HepG2 (cell line): ENCODE data around the gene CLCN1. TPM values are rescaled to one million over a fixed set of nuclear protein-coding genes. Genes with fewer than 3 reads are reported as not detected.

Experiments used
- BORCS8-MEF2B ChIP-seq: sonication (generic); formaldehyde crosslinking; IDR thresholded peaks from 2 replicates; pipeline ENCODE4 v1.8.0; 2022; ENCODE audit warnings: mild to moderate bottlenecking, missing genetic modification reagents
- CENPX ChIP-seq: sonication (generic); formaldehyde crosslinking; IDR thresholded peaks from 2 replicates; pipeline ENCODE4 v1.9.0; 2021; ENCODE audit warnings: mild to moderate bottlenecking, missing genetic modification reagents, moderate library complexity
- DNMT1 ChIP-seq: sonication (generic); formaldehyde crosslinking; IDR thresholded peaks from 2 replicates; pipeline ENCODE4 v1.5.1; 2020; ENCODE audit warnings: mild to moderate bottlenecking, missing genetic modification reagents
- EED ChIP-seq: sonication (generic); formaldehyde crosslinking; IDR thresholded peaks from 2 replicates; pipeline ENCODE4 v1.5.0; 2020; ENCODE audit warnings: mild to moderate bottlenecking, missing genetic modification reagents
- GABPA ChIP-seq, 2 experiments: IDR thresholded peaks; 2 replicates each; pipeline ENCODE4 v1.6.1; 2011 to 2016; ENCODE audit warnings: low read depth in 2 of 2, low read length in 1 of 2, missing biosample characterization in 1 of 2, missing genetic modification characterization in 1 of 2
- HDAC1 ChIP-seq: sonication (generic); formaldehyde crosslinking; IDR thresholded peaks from 2 replicates; pipeline ENCODE4 v1.5.1; 2020; ENCODE audit warnings: mild to moderate bottlenecking, missing genetic modification reagents
- LCORL ChIP-seq, 2 experiments: fragments of 450-650 bp in 1 of 2; sonication (generic) in 1 of 2; formaldehyde crosslinking in 1 of 2; IDR thresholded peaks; 2 replicates each; pipeline versions ENCODE4 v1.5.0 to v1.6.1; 2017 to 2020; ENCODE audit warnings: antibody characterized with exemption in 1 of 2, missing genetic modification reagents in 1 of 2
- MTF2 ChIP-seq: sonication (generic); formaldehyde crosslinking; IDR thresholded peaks from 2 replicates; pipeline ENCODE4 v1.5.0; 2020; ENCODE audit warnings: missing genetic modification reagents, borderline replicate concordance
- NR2F1 ChIP-seq, 2 experiments: fragments of 450-650 bp in 1 of 2; formaldehyde crosslinking in 1 of 2; IDR thresholded peaks; 2 replicates each; pipeline versions ENCODE4 v1.5.0 to v1.6.1; 2016 to 2020; ENCODE audit warnings: mild to moderate bottlenecking in 1 of 2, missing compliant biosample characterization in 1 of 2, missing genetic modification reagents in 1 of 2, moderate library complexity in 1 of 2
- POGZ ChIP-seq: sonication (generic); formaldehyde crosslinking; IDR thresholded peaks from 2 replicates; pipeline ENCODE4 v1.4.0; 2020; ENCODE audit warnings: mild to moderate bottlenecking, missing genetic modification reagents
- RNF2 ChIP-seq: fragments of 450-650 bp; conservative IDR thresholded peaks from 2 replicates; pipeline ENCODE4 v1.6.1; 2016; ENCODE audit warnings: low read depth
- RXRB ChIP-seq: IDR thresholded peaks from 2 replicates; pipeline ENCODE4 v1.6.1; 2016; ENCODE audit warnings: borderline replicate concordance, missing genetic modification reagents, missing compliant biosample characterization
- SALL2 ChIP-seq: sonication (generic); formaldehyde crosslinking; IDR thresholded peaks from 2 replicates; pipeline ENCODE4 v1.8.1; 2023; ENCODE audit warnings: mild to moderate bottlenecking, missing genetic modification reagents, inconsistent platforms
- SIX4 ChIP-seq: sonication (generic); formaldehyde crosslinking; IDR thresholded peaks from 2 replicates; pipeline ENCODE4 v1.4.0; 2020; ENCODE audit warnings: missing genetic modification reagents
- TEAD2 ChIP-seq: sonication (generic); formaldehyde crosslinking; IDR thresholded peaks from 2 replicates; pipeline ENCODE4 v1.9.0; 2021; ENCODE audit warnings: missing genetic modification reagents
- XRCC5 ChIP-seq: fragments of 200-400 bp; formaldehyde crosslinking; optimal IDR thresholded peaks from 2 replicates; pipeline ENCODE3; 2017; ENCODE audit warnings: mild to moderate bottlenecking, low read length
- ZNF484 ChIP-seq: sonication (generic); formaldehyde crosslinking; IDR thresholded peaks from 2 replicates; pipeline ENCODE4 v1.5.1; 2020; ENCODE audit warnings: mild to moderate bottlenecking, low read depth, missing genetic modification reagents, borderline replicate concordance
- ZNF607 ChIP-seq: sonication (generic); formaldehyde crosslinking; IDR thresholded peaks from 2 replicates; pipeline ENCODE4 v1.5.1; 2020; ENCODE audit warnings: missing genetic modification reagents, mild to moderate bottlenecking, borderline replicate concordance
- polyA plus RNA-seq, 8 experiments: library from polyadenylated mRNA; depleted of rRNA in 3 of 8; stranded (reverse) in 7 of 8; unstranded in 1 of 8; fragments of >200 nt; fragmentation: Illumina TruSeq in 4 of 8; extraction: Trizol in 4 of 8; gene quantifications; 2 replicates each; pipeline versions ENCODE4 v1.2.1 to v1.2.3, GENCODE V29; 2011 to 2016; ENCODE audit warnings: low read depth in 4 of 8, missing spikeins in 1 of 8, mixed read lengths in 1 of 8; ENCODE audit not compliant: insufficient read depth in 1 of 8
- total RNA-seq, 5 experiments: library from RNA; depleted of rRNA; stranded (reverse); fragments of >200 nt; fragmentation: Illumina TruSeq; extraction: Trizol; gene quantifications; 2 replicates each; pipeline ENCODE4 v1.2.3, GENCODE V29; 2016; ENCODE audit warnings: low read depth in 1 of 5
- TF ChIP-seq, protein P1 (sequence below): sonication (generic); formaldehyde crosslinking; conservative IDR thresholded peaks from 2 replicates; pipeline ENCODE4 v1.8.1; 2023; ENCODE audit warnings: missing genetic modification reagents
- TF ChIP-seq, protein P2 (sequence below): sonication (generic); formaldehyde crosslinking; IDR thresholded peaks from 2 replicates; pipeline ENCODE4 v1.4.0; 2020; ENCODE audit warnings: missing genetic modification reagents
- TF ChIP-seq, protein P3 (sequence below): sonication (generic); formaldehyde crosslinking; IDR thresholded peaks from 2 replicates; pipeline ENCODE4 v1.5.0; 2020; ENCODE audit warnings: mild to moderate bottlenecking, missing genetic modification reagents, borderline replicate concordance
- TF ChIP-seq, protein P4 (sequence below): IDR thresholded peaks from 2 replicates; pipeline ENCODE4 v1.6.1; 2016; ENCODE audit warnings: mild to moderate bottlenecking, missing biosample characterization, missing genetic modification reagents

Gene CLCN1
- total and polyA plus RNA-seq, 2 of the 13 experiments (the other 11 are each of a cell fraction or from before 2014, with no cell fraction given), result 0.01 TPM; not detected in 1

DNA sequence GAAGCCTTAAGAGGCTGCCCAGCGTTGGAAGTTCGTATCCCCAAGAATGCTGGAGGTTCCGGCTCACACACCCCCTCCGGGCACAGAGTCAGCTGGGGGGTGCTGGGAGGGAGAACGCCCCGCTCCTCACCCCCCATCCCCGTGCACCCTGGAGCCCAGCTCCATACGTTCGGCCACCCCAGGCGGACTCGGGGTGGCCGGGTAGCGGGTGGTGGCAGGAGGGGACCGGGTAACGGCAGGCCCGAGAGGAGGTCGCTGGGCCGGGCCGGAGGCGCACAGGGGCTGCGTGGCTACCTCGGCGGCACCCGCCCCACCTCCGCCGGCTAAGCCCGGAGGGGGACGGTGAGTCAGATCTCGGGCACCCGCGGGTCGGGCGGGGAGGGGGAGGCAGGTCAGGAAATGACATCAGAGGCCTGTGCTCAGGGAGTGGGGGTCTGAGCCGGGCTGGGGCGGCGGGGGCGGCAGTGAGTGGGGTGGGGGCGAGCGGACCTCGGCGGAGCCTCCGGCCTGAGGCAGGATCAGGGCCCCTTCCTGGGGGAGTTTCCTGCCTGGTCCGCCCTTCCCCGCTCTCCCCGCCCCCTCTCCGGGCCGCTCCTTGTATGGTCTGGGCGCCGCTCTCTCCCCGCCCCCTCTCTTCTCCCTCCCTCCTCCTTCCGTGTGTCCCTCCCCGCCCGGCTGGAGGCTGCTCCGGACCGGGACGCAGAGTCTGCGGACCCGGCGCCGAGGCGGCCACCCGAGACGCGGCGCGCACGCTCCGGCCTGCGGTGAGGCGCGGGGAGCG lies 64.9 kb downstream of the CLCN1 start, which contains the start of gene ZYX (continued):
- TF ChIP-seq BORCS8-MEF2B (CRISPR knock-in tag) (peak; percentile 29; the same call in 1 of the 2 replicates), EED (CRISPR knock-in tag) (no peak), RXRB (CRISPR knock-in tag) (0 out of 2 replicates have a peak, but pooled peaks have one; percentile 3), MTF2 (CRISPR knock-in tag) (peak; percentile 5; the same call in 1 of the 2 replicates), ZNF607 (CRISPR knock-in tag) (peak; percentile 66; the same call in 1 of the 2 replicates), NR2F1 (CRISPR knock-in tag; IDR thresholded peaks at IDR 0.05) (no peak), RNF2 (0 out of 2 replicates have a peak, but pooled peaks have one; percentile 19), DNMT1 (no peak), GABPA (IDR thresholded peaks at IDR 0.05; ENCODE audit: low read depth, low read length) (no peak), GABPA (CRISPR knock-in tag; IDR thresholded peaks at IDR 0.05; ENCODE audit: low read depth) (peak; percentile 77), POGZ (CRISPR knock-in tag) (0 out of 2 replicates have a peak, but pooled peaks have one; percentile 37), ZNF484 (CRISPR knock-in tag) (no peak), CENPX (CRISPR knock-in tag) (0 out of 2 replicates have a peak, but pooled peaks have one; percentile 32), TEAD2 (no peak), LCORL (IDR thresholded peaks at IDR 0.05) (no peak), LCORL (CRISPR knock-in tag; IDR thresholded peaks at IDR 0.05) (peak; percentile 46; the same call in 1 of the 2 replicates), SIX4 (CRISPR knock-in tag) (no peak), HDAC1 (CRISPR knock-in tag) (peak; percentile 36; the same call in 1 of the 2 replicates), SALL2 (CRISPR knock-in tag) (0 out of 2 replicates have a peak, but pooled peaks have one; percentile 7), XRCC5 (peak; percentile 13)
- TF ChIP-seq, protein P1, sequence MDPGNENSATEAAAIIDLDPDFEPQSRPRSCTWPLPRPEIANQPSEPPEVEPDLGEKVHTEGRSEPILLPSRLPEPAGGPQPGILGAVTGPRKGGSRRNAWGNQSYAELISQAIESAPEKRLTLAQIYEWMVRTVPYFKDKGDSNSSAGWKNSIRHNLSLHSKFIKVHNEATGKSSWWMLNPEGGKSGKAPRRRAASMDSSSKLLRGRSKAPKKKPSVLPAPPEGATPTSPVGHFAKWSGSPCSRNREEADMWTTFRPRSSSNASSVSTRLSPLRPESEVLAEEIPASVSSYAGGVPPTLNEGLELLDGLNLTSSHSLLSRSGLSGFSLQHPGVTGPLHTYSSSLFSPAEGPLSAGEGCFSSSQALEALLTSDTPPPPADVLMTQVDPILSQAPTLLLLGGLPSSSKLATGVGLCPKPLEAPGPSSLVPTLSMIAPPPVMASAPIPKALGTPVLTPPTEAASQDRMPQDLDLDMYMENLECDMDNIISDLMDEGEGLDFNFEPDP (CRISPR knock-in tag), result no peak
- TF ChIP-seq, protein P2, sequence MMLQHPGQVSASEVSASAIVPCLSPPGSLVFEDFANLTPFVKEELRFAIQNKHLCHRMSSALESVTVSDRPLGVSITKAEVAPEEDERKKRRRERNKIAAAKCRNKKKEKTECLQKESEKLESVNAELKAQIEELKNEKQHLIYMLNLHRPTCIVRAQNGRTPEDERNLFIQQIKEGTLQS (CRISPR knock-in tag), result peak; percentile 82
- TF ChIP-seq, protein P3, sequence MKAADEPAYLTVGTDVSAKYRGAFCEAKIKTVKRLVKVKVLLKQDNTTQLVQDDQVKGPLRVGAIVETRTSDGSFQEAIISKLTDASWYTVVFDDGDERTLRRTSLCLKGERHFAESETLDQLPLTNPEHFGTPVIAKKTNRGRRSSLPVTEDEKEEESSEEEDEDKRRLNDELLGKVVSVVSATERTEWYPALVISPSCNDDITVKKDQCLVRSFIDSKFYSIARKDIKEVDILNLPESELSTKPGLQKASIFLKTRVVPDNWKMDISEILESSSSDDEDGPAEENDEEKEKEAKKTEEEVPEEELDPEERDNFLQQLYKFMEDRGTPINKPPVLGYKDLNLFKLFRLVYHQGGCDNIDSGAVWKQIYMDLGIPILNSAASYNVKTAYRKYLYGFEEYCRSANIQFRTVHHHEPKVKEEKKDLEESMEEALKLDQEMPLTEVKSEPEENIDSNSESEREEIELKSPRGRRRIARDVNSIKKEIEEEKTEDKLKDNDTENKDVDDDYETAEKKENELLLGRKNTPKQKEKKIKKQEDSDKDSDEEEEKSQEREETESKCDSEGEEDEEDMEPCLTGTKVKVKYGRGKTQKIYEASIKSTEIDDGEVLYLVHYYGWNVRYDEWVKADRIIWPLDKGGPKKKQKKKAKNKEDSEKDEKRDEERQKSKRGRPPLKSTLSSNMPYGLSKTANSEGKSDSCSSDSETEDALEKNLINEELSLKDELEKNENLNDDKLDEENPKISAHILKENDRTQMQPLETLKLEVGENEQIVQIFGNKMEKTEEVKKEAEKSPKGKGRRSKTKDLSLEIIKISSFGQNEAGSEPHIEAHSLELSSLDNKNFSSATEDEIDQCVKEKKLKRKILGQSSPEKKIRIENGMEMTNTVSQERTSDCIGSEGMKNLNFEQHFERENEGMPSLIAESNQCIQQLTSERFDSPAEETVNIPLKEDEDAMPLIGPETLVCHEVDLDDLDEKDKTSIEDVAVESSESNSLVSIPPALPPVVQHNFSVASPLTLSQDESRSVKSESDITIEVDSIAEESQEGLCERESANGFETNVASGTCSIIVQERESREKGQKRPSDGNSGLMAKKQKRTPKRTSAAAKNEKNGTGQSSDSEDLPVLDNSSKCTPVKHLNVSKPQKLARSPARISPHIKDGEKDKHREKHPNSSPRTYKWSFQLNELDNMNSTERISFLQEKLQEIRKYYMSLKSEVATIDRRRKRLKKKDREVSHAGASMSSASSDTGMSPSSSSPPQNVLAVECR (CRISPR knock-in tag), result peak; percentile 71; the same call in 1 of the 2 replicates
- TF ChIP-seq, protein P4, sequence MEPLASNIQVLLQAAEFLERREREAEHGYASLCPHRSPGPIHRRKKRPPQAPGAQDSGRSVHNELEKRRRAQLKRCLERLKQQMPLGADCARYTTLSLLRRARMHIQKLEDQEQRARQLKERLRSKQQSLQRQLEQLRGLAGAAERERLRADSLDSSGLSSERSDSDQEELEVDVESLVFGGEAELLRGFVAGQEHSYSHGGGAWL (CRISPR knock-in tag), result peak; percentile 32; the same call in 1 of the 2 replicates
